Measurements from ENCODE around the gene TRA2B. TPM values are rescaled to one million over a fixed set of nuclear protein-coding genes. Genes with fewer than 3 reads are reported as not detected.

TRA2B gene
- total and polyA plus RNA-seq, 10 donors = 101 to 235 (median 143) TPM

- no peak for TF ChIP-seq CTCF (IDR thresholded peaks at IDR 0.05 in 8 of 11, conservative IDR thresholded peaks at IDR 0.05 in 3 of 11)
- TF ChIP-seq POLR2A (IDR thresholded peaks at IDR 0.05) = no peak
- TF ChIP-seq POLR2AphosphoS5 (IDR thresholded peaks at IDR 0.05) = no peak
- H3K9me3 ChIP-seq = no peaks in the 10 kb centered on the region
- H3K36me3 ChIP-seq = no peaks in the 10 kb centered on the region
- intact Hi-C loops (cut with DNase I; ENCODE audit: low total_unique reads) = no loop called here
- peaks cover 0 to 20% (median 0%) of the 10 kb centered on the region in 7 donors for H3K27me3 ChIP-seq (replicated peaks in 1 of 7)
- DNase-seq = no peak
- H3K4me3 ChIP-seq = no peak overlapping the region
- no peaks in the 10 kb centered on the region for H3K4me1 ChIP-seq
- WGBS, 5 donors = 87 to 92% (median 89%) methylated on average over 7 of the region's 7 CpGs
- H3K27ac ChIP-seq = no peak overlapping the region
Observed at GRCh38 chr3:185880600-185880999, 57.2 kb downstream of the TRA2B start.

DNA sequence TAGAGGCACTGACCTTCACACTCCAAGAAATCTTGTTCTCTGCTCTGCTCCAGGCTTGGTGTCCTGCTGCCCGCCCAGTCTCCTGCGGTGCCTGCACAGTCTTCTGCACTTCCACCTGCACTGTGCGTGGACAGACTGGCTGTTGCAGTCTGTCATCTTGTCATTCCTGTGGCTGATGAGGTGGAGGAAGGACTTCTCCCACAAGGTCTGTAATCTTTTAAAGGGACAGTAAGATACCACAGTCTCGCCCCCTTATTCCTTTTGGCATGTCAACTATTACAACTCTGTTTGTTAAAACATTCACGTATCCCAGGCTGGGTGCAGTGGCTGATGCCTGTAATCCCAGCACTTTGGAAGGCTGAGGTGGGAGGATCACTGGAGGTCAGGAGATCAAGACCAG is 58.9 kb downstream of the TRA2B start:
- intact Hi-C loops (cut with DNase I; ENCODE audit: low total_unique reads) = no loop called here
- Histone ChIP-seq H3K27me3 (replicated peaks in 1 of 7) (peaks cover 0 to 20% (median 0%) of the 10 kb centered on the region in 7 donors), H3K36me3 (no peaks in the 10 kb centered on the region), H3K4me3 (no peak overlapping the region), H3K4me1 (no peaks in the 10 kb centered on the region), H3K9me3 (no peaks in the 10 kb centered on the region), H3K27ac (no peak overlapping the region)
- DNase-seq = no peak
- WGBS, 5 donors = 65 to 80% (median 72%) methylated on average over 5 of the region's 5 CpGs
- TF ChIP-seq CTCF (IDR thresholded peaks at IDR 0.05 in 8 of 11, conservative IDR thresholded peaks at IDR 0.05 in 3 of 11) (no peak), POLR2AphosphoS5 (IDR thresholded peaks at IDR 0.05) (no peak), POLR2A (IDR thresholded peaks at IDR 0.05) (no peak)

DNA sequence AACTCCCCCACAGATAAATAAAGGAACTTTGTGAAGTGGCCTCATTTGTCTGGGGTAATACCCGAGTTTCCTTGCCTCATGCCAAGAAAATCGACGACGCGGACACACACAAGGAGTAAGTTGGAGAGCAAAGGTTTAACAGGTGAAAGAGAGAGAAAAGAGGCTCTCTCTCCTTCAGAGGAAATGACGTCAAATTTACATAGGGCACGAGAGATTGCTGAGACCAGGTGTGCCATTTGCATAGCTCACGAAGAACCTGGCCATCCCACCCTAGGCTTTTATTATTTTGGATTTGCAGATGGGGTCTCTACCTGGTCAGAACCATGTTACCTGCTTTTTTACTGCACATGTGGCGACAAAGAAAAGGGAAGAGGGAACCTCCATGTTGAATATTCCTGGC is 63.7 kb downstream of the TRA2B start:
- intact Hi-C loops (cut with DNase I; ENCODE audit: low total_unique reads) = no loop called here
- no peak overlapping the region for H3K4me3 ChIP-seq
- H3K27me3 ChIP-seq (replicated peaks in 1 of 7) = peaks cover 0 to 7% (median 0%) of the 10 kb centered on the region in 7 donors
- WGBS, 5 donors = 64 to 72% (median 69%) methylated on average over 9 of the region's 9 CpGs
- no peaks in the 10 kb centered on the region for H3K9me3 ChIP-seq
- no peaks in the 10 kb centered on the region for H3K4me1 ChIP-seq
- H3K36me3 ChIP-seq = no peaks in the 10 kb centered on the region
- TF ChIP-seq CTCF (IDR thresholded peaks at IDR 0.05 in 8 of 11, conservative IDR thresholded peaks at IDR 0.05 in 3 of 11) = no peak
- no peak for TF ChIP-seq POLR2A (IDR thresholded peaks at IDR 0.05)
- TF ChIP-seq POLR2AphosphoS5 (IDR thresholded peaks at IDR 0.05) = no peak
- H3K27ac ChIP-seq = no peak overlapping the region
- no peak for DNase-seq

DNA sequence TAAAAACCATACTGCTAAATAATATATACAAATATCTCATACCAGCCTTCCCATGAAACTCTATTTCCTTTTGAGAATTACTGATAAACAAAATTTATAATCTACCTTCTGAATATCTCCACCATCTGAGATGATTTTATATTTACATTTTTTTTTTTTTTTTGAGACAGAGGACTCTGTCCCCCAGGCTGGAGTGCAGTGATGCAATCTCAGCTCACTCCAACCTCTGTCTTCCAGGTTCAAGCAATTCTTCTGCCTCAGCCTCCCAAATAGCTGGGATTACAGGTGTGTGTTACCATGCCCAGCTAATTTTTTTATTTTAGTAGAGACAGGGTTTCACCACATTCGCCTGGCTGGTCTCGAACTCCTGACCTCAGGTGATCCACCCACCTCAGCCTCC is 70.2 kb downstream of the TRA2B start:
- TF ChIP-seq POLR2AphosphoS5 (IDR thresholded peaks at IDR 0.05) (no peak), POLR2A (IDR thresholded peaks at IDR 0.05) (no peak), CTCF (IDR thresholded peaks at IDR 0.05 in 8 of 11, conservative IDR thresholded peaks at IDR 0.05 in 3 of 11) (no peak)
- Histone ChIP-seq H3K4me1 (no peaks in the 10 kb centered on the region), H3K9me3 (no peaks in the 10 kb centered on the region), H3K27me3 (replicated peaks in 1 of 7) (peaks cover 0 to 6% (median 0%) of the 10 kb centered on the region in 7 donors), H3K4me3 (no peak overlapping the region), H3K27ac (no peak overlapping the region), H3K36me3 (no peaks in the 10 kb centered on the region)
- 88 to 97% (median 92%) methylated on average over 2 of the region's 2 CpGs for WGBS, 5 donors
- DNase-seq = no peak
- intact Hi-C loops (cut with DNase I; ENCODE audit: low total_unique reads) = no loop called here
